NCI-H2029 treated with DMSO at 0.1 percent for 48 hours (cell line): ENCODE measurements around the gene IFITM5.
"Not testable (repeated sequence)": the region's sequence is repeated elsewhere in the genome, so short reads cannot be mapped to it uniquely, and the experiment has no call there.

Source experiments
- DNase-seq: peaks from one replicate; lab custom pipeline; 2025; lab: John Stamatoyannopoulos, UW

Gene IFITM5

DNA sequence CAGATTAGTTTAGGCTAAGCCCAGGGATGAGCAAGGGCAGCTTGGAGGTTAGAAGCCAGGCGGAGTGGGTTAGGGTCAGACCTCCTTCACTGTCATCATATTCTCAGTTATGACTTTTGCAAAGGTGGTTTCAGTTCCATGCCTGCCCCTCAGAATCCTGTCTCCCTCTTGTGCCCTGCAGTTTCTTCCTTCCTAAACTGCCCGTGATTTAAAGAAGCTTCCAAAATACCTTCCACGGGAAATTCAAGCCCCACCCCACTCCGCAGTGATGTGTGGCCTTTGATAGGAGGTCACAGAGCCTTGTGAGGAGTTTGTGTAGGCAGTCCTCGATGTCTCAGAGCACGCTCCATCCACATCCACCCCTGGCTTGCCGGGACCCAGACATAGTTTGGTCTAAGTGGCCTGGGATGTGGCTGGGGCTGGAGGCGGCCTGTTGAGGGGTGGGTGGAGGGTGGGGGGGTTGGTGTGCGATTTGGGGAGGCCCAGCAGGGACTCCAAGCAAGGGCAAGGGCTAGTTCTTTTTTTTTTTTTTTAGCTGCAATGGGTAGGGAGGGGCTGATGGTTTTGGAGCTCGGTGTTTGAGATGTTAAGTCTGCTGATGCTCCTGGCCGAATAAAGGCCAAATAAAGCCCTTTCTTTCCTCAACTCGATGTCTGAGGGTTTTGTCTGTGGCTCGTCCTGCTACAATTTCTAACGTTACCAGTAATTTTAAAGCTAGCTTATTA, 12.9 kb upstream of the IFITM5 start:
- DNase-seq, result no peak

DNA sequence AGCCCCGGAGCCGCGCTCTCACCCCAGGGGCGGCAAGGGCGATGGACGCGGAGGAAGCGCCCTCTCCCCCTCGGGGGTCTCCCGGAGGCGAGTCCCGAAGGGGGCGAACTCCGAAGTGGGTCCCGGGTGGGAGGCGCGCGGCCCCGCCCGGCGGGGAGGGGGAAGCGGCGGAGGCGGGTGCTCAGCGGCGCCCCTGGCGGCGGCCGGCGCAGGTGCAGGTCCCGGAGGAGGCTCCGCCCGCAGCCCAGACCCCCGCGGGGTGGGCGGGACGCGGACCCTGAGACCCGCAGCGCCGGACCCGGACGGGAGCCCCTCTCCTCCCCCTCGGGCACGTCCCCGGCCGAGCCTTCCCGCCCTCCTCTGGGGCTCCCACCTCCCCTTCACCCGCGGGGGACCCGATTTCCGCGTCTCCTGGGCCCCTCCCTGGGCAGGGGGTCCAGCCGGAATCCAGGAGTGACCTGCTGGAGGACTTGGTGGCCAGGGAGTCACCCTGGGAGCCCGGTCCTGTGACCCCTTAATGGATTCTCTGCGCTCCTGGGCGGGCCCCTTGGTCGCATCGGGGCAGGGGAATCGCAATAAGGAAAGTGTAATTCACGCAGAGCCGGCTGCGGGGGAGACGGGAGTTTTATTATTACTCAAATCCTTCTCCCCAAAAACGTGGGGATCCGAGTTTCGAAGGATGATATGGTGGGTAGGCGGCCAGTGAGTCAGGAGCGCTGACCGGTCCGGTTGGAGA, 11.9 kb upstream of the IFITM5 start:
- not testable (repeated sequence) for DNase-seq

DNA sequence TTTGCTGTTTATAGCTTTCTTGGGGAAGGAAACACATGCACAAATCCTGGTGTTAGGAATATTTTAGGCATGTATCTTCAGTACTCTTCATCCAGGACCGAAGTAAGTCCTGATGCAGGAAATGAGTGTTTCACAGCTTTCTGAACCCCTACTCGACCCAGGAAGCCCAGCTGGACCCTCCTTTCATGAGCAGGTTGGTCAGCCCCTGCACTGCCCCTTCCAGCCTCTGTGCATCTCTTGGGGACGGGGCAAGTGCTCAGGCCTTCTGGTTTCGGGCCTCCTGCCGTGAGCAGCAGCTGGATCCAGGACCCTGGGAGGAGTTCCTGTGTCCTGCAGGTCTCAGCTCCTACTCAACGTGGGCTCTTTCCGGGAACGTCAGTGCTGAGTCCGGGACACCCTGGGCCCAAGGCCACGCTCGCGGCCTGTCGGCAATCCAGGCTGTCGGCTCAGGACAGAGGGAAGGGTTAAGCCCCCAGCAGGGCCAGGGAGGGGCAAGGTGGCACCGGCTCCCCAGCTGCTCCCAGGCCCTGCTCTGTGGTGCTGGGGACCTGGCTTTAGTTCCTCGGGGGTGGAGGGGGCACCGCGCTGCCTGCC, 10.8 kb upstream of the IFITM5 start:
- not testable (repeated sequence) for DNase-seq

DNA sequence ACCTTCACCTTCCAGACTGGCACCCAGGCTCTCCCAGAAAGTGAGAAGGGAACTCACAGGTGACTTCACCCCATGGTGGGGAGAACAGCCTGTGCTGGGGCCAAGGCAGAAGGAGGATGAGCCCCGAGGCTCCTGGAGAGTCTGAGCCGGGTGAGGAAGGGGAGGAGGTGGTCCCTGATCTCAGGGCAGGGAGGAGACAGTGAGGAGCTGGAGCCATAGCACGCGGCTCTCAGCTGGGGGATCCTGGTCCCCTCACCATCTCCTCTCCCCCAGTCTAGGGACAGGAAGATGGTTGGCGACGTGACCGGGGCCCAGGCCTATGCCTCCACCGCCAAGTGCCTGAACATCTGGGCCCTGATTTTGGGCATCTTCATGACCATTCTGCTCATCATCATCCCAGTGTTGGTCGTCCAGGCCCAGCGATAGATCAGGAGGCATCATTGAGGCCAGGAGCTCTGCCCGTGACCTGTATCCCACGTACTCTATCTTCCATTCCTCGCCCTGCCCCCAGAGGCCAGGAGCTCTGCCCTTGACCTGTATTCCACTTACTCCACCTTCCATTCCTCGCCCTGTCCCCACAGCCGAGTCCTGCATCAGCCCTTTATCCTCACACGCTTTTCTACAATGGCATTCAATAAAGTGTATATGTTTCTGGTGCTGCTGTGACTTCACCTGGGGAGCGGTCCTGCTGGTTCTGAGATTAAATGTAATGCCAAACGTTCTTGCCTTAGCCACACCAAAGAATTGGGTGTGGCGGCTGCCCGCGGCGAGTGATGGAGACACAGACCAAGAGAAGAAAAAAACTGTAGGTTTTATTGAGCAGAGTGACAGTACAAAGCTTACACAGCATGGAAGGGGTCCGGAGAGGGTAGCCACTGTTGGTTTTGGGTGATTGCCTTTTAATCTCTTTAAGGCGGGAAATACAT, 9.7 kb upstream of the IFITM5 start:
- not testable (repeated sequence) for DNase-seq

DNA sequence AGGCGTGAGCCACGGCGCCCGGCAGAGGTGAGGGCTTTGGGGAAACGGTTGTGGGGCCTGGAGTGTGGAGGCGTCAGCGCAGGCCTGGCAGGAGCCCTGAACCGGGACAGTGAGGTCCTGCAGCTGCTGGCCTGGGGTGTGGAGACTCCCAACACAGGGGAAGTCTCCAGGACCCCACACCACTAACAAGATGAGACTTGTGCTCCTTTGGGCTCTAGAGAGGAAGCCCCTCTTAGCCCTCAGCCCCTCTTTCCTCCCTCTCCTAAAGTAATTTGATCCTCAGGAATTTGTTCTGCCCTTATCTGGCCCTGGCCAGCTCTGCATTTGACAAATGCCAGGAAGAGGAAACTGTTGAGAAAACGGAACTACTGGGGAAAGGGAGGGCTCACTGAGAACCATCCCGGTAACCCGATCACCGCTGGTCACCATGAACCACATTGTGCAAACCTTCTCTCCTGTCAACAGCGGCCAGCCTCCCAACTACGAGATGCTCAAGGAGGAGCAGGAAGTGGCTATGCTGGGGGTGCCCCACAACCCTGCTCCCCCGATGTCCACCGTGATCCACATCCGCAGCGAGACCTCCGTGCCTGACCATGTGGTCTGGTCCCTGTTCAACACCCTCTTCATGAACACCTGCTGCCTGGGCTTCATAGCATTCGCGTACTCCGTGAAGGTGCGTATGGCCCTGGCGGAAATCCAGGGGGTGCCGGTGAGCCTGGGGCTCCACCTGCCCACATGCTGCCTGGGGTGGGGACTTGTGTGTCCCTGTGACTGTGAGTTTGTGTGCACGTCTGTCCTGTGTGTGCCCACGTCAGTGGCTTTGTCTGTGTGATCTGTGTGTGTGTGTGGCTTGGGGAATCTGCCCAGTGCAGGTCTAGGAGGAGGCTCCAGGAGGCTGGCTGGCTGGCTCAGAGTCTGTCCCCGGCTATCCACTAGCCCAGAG, 8.7 kb upstream of the IFITM5 start, which contains the start of gene IFITM2:
Gene IFITM2 (plus strand): TSS at position 51 of the 943 bp plus-strand sequence. CDS start 377 bp downstream, at position 428.
- not testable (repeated sequence) for DNase-seq

DNA sequence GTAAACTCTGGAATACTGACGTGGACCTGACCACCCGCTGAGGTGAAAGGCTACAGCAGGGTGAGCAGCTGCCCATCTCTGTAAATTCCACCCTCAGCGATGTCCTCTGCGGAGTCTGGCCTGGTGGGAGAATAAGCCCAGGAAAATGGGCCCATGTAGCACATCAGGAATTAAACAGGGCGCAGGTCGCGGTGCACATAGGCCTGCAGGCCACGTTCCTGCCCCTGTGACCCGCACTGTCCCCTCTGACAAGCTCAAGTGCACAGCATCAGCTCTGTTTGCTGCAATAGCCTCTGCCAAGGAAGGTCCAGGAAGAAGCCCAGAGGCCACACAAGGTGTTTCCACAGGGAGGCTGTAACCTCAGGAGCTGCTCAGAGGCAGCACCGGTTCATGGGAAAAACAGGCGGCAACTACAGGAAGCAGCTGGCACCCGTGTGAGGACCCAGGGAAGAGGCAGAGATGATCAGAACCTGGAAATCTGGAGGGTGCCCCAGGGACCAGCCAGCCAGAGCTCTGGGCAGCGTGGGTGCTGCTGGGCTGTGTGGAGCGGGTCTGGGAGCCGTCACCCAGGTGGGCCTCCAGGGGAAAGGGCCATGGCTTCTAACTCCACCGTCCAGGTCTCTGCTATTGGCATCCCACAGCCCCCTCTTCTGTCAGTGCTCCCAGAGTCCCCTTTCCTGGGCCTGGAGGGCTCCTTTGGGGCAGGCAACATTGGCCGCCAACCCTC, 7.5 kb upstream of the IFITM5 start:
- no peak for DNase-seq

DNA sequence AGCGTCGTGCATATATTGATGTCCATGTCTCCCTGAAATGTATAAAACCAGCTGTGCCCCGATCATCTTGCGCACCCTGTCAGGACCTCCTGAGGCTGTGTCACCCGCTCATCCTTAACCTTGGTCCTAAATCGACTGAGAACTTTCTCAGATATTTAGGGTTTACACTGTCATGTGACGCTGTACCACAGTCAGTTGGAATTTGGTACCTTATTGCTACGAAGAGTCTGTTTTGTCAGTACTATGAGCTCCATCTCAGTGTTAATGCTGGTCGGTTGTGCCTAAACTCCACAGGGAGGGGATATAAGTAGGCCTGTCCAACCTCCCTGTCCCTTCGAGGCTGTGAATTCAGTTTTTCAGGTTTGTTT, 6.5 kb upstream of the IFITM5 start:
- DNase-seq, result no peak

DNA sequence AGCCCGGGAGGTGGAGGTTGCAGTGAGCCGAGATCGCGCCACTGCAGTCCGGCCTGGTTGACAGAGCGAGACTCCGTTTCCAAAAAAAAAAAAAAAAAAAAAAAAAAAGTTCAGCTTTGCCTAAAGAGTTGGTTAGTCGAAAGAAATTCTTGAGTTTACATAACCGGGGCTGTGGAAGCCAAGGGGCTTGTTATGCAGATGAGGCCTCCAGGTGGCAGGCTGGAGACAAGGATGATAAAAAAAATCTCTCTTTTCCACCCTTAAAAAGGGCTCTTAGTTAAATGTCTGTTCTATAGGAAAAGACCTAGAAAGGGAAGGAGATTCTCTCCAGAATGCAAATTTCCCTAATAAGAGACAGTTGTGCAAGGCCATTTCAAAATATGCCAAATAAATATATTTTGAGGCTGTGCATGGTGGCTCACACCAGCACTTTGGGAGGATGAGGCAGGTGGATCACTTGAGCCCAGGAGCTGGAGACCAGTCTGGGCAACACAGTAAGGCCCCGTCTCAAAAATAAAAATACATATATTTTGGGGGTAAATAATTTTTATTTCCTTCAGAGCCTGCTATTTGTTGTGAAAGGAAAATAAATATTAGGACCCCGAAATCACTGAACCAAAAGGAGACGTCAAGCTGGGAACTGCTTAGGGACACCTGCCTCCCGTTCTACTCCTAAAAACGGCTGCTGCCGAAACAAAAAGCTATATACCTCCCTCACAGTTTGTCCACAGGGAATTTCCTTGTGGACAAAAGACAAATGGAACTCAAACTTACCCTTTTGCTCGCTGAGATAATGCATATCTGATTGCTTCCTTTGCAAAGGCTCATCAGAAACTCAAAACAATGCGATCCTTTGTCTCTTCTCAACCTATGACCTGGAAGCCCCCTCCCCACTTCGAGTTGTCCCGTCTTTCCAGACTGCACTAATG, 5.9 kb upstream of the IFITM5 start:
- DNase-seq, result no peak

DNA sequence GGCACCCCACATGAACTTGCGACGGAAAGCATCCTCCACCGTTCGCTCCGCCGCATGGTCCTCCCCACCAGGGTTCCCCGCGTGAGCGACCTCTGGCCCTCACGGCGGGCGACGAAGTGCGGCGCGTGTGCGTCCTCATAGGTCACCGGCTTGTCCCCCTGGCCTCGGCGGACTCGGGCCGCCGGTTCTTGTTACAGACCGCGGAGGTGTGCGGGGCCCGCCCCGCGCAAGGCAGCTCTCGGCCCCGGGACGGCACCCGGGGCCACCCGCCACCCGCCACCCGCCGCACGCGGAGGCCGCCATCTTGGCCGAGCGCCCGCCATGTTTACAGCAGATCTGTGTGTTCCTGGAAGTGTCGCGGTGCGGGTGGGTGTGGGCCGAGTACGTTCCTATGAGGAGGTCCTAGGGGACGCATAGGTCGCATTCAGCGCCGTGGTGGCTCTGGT, 4.8 kb upstream of the IFITM5 start:
- no peak for DNase-seq

DNA sequence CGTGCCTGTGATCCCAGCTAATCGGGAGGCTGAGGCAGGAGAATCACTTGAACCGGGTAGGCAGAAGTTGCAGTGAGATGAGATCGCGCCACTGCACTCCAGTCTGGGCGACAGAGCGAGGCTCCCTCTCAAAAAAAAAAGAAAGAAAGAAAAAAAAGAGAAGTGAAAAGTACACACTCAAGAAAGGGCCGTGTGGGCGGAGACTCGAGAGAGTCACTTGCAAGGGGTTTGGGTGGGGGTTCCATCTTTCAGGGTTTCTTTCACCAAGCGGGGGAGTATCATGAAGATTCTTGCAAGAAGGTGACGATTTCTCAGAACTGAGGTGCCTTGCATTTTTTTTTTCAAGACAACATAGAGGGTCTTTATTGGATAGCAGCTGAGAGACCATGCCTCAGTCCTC, 4.0 kb upstream of the IFITM5 start:
- DNase-seq, result no peak

DNA sequence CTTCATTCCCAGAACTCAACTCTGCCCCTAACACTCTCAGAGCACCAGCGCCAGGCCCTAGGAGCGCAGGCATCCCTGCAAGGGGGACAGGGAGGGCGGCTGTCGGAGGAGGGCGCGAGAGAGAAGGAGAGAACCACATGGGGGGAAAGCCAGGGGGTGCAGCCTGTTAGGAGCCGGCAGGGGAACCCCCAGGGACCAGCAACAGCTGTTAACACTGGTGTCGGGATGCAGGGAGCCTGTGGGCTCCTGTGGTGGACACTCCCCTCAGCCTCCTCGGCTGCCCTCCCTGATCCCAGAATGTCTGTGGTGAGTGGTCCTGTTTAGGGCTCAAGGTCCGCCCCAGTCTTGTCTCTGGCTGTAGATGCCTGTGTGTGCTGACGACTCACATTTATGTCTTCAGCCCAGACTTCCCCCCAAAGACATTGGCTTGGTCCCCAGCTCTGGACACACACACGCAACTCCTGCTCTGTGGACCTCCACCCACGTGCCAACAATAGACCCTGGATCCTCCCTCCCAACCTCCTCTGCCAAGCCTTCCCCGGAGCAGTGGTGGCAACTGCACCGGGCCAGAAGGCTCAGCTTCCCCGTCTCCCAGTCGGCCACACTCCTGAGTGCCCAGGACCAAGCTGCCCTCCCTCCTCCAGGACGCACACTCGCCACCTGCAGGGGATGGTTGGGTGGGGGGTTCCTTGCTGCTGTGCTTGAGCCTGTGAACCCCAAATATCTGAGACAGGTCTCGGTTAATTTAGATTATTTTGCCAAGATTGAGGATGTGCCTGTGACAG, 817 bp upstream of the IFITM5 start:
- no peak for DNase-seq

DNA sequence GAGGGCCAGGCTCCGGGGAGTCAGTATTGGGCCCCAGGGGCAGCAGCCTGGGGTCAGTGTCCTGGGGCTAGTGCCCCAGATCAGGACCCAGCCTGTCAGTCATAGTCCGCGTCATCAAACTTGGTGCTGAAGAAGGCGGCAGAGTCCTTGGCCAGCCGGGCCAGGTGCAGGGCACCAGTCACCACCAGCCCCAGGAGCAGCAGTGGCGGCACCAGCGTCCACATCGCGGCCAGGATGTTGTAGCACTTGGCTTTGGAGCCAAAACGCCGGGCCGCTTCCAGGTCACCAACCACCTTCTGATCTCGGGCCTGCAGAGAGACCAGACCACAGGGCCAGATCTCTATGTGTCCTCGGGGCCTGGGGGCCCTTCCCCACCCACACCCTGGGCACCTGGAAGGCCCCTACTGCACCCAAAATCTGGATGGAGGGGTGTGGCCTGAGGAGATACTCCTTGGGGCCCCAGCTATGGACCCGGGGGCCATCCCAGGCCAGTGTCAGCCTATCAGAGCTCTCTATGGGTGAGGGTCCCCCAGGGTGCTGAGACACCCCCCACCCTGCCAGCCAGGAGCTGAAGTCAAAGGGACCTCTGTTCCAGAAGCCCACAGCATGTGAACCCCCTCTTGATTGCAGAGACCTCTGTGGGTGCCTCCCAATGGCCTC, 790 bp downstream of the IFITM5 start:
- DNase-seq, result no peak

DNA sequence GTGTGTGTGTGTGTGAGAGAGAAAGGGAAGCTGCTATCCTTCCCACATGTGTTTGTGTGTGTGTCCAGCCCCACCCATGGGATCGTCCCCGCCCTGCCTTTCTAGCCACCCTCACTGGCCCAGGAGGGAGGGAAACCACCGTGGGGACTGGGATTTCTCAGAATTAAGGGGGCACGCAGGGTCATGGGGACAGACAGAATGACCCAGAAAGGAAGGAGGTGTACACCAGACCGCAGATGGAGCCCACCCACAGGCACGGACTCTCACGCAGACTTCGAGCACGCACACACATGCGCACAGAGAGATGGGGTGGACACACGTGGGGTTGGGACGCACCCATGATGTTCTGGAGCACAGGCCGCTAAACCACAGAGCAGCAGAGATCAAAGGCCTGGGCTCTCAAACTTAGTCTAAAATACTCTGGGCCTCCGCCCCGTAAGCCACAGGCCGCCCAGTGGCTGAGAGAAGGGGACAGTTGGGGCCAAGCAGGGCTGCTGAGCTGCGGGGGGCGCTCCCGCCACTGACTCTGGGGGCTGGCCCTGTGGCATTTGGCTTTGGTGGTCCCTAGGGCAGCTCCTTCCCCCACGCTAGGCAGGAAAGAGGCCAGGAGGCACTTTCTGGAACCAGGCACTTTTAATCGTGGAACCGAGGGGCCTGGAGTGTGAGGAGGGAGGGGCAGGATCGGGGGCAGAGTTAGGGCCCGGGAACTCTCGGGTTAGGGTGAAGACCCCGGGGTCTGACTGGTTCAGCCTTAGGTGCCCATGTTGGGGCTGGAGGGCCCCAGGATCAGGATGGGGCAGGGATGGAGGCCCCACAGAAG, 1.5 kb downstream of the IFITM5 start:
- no peak for DNase-seq

DNA sequence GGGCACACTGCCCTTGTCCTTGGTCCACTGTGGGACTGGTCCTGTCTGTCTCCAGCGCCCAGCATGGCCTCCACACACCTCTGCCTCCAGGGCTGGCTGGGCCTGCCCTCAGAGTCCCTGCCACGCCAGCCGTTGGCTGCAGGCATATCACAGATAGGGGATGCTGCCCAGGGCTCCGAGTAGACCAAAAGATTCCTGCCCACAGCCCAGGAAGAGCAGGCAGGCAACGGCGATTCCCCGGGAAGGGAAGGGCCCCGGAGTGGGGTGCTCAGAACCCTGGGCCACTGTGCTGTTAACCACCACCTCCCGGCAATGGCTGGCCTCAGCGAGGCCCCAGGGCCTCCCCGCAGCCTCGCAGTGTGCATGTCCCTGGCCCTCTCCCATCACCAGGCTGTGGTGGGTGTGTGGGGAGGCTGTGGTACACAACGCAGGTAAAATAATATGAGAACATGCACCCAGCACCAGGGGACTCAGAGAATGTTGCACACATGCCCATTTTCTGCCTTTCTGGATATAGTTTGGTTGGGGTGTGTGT, 2.2 kb downstream of the IFITM5 start:
- no peak for DNase-seq

DNA sequence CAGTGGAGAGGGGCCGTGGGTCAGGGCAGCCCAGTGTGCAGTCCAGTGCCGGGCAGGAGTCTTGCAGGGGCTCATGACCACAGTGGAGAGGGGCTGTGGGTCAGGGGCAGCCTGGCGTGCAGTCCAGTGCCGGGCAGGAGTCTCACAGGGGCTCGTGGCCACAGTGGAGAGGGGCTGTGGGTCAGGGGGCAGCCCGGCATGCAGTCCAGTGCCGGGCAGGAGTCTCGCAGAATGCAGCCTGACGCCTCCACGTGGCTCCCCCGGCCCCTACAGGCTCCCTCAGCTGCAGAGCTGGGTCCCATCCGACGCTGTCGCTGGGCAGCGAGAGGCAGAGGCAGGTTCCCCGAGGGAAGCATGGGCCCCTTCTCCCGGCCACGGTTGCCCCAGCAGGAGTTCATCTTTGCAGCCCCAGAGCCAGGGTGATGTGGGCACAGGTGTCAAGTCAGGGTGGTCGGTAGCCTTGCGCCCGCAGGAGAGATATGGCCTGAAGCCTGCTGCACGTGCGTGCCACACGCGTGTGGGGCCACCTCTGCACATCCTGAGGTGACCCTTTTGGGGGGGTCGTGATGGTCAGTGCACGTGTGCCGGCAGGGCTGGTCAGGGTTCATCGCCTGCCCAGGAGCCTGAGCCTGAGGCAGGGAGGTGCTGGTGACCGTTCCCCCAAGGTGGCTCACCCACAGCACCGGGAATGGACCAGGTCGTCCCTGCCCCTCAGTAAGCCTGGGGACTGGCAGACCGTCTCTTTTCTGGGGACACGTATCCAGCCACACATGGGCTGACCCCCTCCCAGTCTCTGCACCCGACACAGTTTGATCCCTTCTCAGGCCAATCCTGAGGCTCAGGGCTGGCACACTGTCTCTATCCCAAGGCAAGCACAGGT, 2.9 kb downstream of the IFITM5 start:
- DNase-seq, result no peak
